Subcutaneous abdominal adipose tissue (tissue), 5 donors: ENCODE measurements around the gene ALK.

Source experiments
- H3K27ac ChIP-seq: one replicate; pipeline ENCODE4 v1.7.0; 2013; ENCODE audit warnings: low read depth, mild to moderate bottlenecking, inconsistent platforms, low read length, moderate library complexity
- H3K27me3 ChIP-seq, 5 donors: one replicate each; pipeline ENCODE4 v1.7.0; 2013; ENCODE audit warnings: low read length in 5 of 5, inconsistent platforms in 1 of 5; ENCODE audit not compliant: control insufficient read depth in 5 of 5, insufficient read depth in 4 of 5
- H3K36me3 ChIP-seq, 5 donors: one replicate each; pipeline ENCODE4 v1.7.0; 2013; ENCODE audit warnings: low read length in 5 of 5; ENCODE audit not compliant: control insufficient read depth in 5 of 5, insufficient read depth in 5 of 5
- H3K4me1 ChIP-seq, 5 donors: one replicate each; pipeline ENCODE4 v1.7.0; 2013; ENCODE audit warnings: low read length in 5 of 5, mild to moderate bottlenecking in 3 of 5, moderate library complexity in 1 of 5; ENCODE audit not compliant: control insufficient read depth in 5 of 5, insufficient read depth in 5 of 5
- H3K4me3 ChIP-seq, 5 donors: one replicate each; pipeline ENCODE4 v1.7.0; 2013; ENCODE audit warnings: low read length in 5 of 5, low read depth in 1 of 5
- H3K9ac ChIP-seq, 5 donors: one replicate each; pipeline ENCODE4 v1.7.0; 2013; ENCODE audit warnings: low read length in 5 of 5, mild to moderate bottlenecking in 4 of 5, moderate library complexity in 3 of 5
- H3K9me3 ChIP-seq, 5 donors: one replicate each; pipeline ENCODE4 v1.7.0; 2013; ENCODE audit warnings: low read length in 5 of 5; ENCODE audit not compliant: control insufficient read depth in 5 of 5
- donor health status: healthy.
- donor health status: healthy.
- donor health status: healthy.
- donor health status: healthy.
- donor health status: healthy.

ALK gene

GRCh38 chr2:29607038-29607420, 314.4 kb downstream of the ALK start:
- Histone ChIP-seq H3K36me3 (no peaks in the 10 kb centered on the region), H3K4me3 (no peak overlapping the region), H3K4me1 (peaks cover 0 to 5% (median 0%) of the 10 kb centered on the region in 5 donors), H3K9me3 (no peaks in the 10 kb centered on the region), H3K27me3 (no peaks in the 10 kb centered on the region), H3K27ac (no peak overlapping the region), H3K9ac (no peak overlapping the region)

DNA sequence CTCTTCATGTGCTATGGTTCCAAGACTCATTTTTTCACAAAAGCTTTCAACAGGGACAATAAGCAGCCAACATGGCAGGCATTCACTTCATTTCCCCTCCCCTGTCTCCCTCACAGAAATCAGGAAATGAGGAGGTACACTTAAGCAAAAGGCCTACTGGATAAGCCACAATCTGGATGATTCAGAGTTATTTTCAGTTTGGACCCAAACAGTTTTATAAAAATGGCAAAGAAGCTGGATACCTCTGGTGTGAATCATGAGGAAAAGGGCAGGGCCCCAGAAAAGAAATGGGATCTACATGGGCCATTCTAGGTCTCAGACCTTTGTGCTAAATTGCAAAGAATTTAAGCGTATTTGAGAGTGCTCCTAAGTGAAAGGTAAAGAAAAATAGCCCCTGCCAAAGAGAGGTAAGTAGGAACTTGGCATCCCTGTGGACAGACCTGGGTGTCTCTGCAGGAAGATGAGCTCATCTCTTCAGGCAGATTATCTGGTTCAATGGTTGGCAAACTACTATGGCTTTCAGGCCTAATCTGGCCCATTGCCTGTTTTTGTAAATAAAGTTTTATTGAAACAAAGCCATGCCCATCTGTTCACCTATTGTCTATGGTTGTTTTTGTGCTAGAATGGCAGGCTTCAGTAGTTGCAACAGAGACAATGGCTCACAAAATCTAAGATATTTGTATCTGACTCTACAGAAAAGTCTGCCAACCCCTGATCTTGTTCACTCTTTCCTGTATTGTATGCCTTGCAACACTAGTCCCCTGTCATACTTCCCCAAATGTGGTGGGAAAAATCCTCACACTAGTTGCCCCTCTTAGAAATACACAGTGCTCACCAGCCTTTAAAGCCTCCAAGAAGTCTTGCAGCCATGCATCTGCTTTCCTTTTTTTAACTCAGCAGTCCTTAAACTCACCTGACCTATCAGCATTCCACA, 315.0 kb downstream of the ALK start:
- H3K36me3 ChIP-seq = no peaks in the 10 kb centered on the region
- H3K27ac ChIP-seq = no peak overlapping the region
- H3K4me3 ChIP-seq = no peak overlapping the region
- no peak overlapping the region for H3K9ac ChIP-seq
- peaks cover 0 to 5% (median 0%) of the 10 kb centered on the region in 5 donors for H3K4me1 ChIP-seq
- H3K9me3 ChIP-seq = no peaks in the 10 kb centered on the region
- H3K27me3 ChIP-seq = no peaks in the 10 kb centered on the region

- peaks cover 0 to 3% (median 0%) of the 10 kb centered on the region in 5 donors for H3K9me3 ChIP-seq
- H3K9ac ChIP-seq = no peak overlapping the region
- no peak overlapping the region for H3K27ac ChIP-seq
- no peaks in the 10 kb centered on the region for H3K4me1 ChIP-seq
- no peak overlapping the region for H3K4me3 ChIP-seq
- no peaks in the 10 kb centered on the region for H3K36me3 ChIP-seq
- no peaks in the 10 kb centered on the region for H3K27me3 ChIP-seq
These were observed 318.0 kb downstream of the ALK start for GRCh38 chr2:29603341-29603740.

GRCh38 chr2:29601872-29602271, 319.5 kb downstream of the ALK start:
- no peak overlapping the region for H3K4me3 ChIP-seq
- no peak overlapping the region for H3K9ac ChIP-seq
- H3K27ac ChIP-seq = no peak overlapping the region
- no peaks in the 10 kb centered on the region for H3K4me1 ChIP-seq
- peaks cover 0 to 3% (median 0%) of the 10 kb centered on the region in 5 donors for H3K9me3 ChIP-seq
- no peaks in the 10 kb centered on the region for H3K27me3 ChIP-seq
- H3K36me3 ChIP-seq = no peaks in the 10 kb centered on the region

DNA sequence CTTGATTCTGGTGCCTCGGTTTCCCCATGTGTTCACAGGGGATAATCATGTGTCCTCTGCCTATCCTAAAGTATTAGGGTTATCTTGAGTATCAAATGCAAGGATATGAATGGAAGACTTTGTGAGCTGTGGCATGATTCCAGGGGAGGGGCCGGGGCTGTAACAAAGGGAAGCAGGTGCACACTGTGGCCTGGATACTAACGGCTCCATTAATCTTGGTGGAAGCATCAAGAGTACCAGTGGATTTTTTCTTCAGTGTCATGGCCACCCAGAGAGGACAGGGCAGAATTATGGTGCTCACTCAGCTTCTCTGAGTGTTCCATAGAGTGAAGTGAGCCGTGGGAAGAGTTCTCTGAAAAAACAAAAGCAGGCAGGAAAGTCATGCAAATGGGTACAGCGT, 320.1 kb downstream of the ALK start:
- peaks cover 0 to 3% (median 0%) of the 10 kb centered on the region in 5 donors for H3K9me3 ChIP-seq
- no peaks in the 10 kb centered on the region for H3K4me1 ChIP-seq
- H3K27me3 ChIP-seq = no peaks in the 10 kb centered on the region
- H3K27ac ChIP-seq = no peak overlapping the region
- no peak overlapping the region for H3K4me3 ChIP-seq
- H3K36me3 ChIP-seq = no peaks in the 10 kb centered on the region
- no peak overlapping the region for H3K9ac ChIP-seq

DNA sequence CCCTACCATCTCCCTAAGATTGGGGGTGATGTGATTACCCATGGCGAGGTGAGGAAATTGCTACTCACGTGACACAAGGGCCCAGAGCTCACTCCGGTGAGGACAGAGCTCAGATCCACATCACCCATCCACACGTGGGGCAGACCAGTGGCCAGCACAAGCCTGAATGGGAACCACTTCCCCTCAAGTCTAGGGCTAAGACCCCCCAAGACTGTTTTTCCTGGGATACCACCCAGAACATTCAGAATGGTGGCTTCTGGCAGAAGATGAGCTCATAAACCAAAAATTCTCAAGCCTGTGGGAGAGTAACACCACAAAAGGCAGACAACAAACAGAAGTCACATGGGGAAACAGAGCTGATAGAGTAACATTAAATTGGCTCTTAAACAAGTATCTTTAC, 321.4 kb downstream of the ALK start:
- Histone ChIP-seq H3K9ac (no peak overlapping the region), H3K36me3 (no peaks in the 10 kb centered on the region), H3K9me3 (peaks cover 0 to 3% (median 0%) of the 10 kb centered on the region in 5 donors), H3K27ac (no peak overlapping the region), H3K27me3 (no peaks in the 10 kb centered on the region), H3K4me1 (no peaks in the 10 kb centered on the region), H3K4me3 (no peak overlapping the region)

GRCh38 chr2:29598978-29599377, 322.4 kb downstream of the ALK start:
- H3K4me3 ChIP-seq = no peak overlapping the region
- no peaks in the 10 kb centered on the region for H3K36me3 ChIP-seq
- H3K27ac ChIP-seq = no peak overlapping the region
- H3K4me1 ChIP-seq = no peaks in the 10 kb centered on the region
- no peaks in the 10 kb centered on the region for H3K27me3 ChIP-seq
- peaks cover 0 to 3% (median 0%) of the 10 kb centered on the region in 5 donors for H3K9me3 ChIP-seq
- no peak overlapping the region for H3K9ac ChIP-seq

GRCh38 chr2:29597035-29597434, 324.4 kb downstream of the ALK start:
- H3K9ac ChIP-seq = no peak overlapping the region
- no peaks in the 10 kb centered on the region for H3K27me3 ChIP-seq
- no peak overlapping the region for H3K4me3 ChIP-seq
- no peaks in the 10 kb centered on the region for H3K36me3 ChIP-seq
- H3K4me1 ChIP-seq = peaks cover 0 to 2% (median 0%) of the 10 kb centered on the region in 5 donors
- H3K27ac ChIP-seq = no peak overlapping the region
- peaks cover 0 to 3% (median 0%) of the 10 kb centered on the region in 5 donors for H3K9me3 ChIP-seq

DNA sequence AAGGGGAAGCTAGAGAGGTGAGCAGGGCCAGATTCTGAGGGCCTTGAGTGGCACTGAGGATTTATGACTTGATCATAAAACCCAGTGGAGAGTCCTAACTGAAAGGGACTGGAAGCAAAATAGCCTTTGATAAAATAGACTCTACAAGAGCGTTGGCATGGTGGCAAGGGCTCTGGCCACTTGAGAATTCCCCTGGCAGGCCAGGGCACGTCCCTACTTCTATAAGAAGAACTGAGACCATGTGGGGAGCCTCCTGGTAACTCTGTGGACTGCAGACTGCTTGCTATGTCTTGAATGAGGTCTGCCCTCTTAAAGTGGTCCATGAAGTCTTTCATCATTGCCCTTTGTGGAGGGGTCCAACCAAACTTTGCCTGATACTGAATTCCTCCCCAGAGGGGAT, 324.8 kb downstream of the ALK start:
- Histone ChIP-seq H3K27me3 (no peaks in the 10 kb centered on the region), H3K27ac (no peak overlapping the region), H3K4me1 (peaks cover 0 to 2% (median 0%) of the 10 kb centered on the region in 5 donors), H3K4me3 (no peak overlapping the region), H3K9me3 (peaks cover 0 to 3% (median 0%) of the 10 kb centered on the region in 5 donors), H3K36me3 (no peaks in the 10 kb centered on the region), H3K9ac (no peak overlapping the region)

DNA sequence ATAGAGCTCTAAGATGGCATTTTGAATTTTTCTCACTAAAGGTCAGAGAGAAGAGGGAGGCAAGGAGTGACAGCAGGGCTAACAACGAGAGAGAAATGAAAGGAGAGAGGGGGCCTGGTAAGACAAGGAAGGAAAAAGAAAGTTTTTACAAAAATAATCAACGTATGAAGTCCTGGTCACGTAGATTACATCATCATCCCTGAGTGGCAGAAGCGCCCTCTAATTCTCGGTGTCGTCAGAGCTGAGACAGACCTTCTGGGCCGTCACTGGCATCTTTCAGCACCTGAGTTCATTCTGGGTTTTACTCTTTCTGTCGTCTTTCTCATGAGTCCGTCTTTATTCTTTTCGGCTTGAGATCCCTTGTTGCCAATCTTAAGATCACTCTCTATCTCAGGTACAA, 329.8 kb downstream of the ALK start:
- no peak overlapping the region for H3K9ac ChIP-seq
- no peaks in the 10 kb centered on the region for H3K36me3 ChIP-seq
- no peak overlapping the region for H3K27ac ChIP-seq
- no peaks in the 10 kb centered on the region for H3K27me3 ChIP-seq
- no peak overlapping the region for H3K4me3 ChIP-seq
- H3K9me3 ChIP-seq = no peaks in the 10 kb centered on the region
- peaks cover 0 to 4% (median 0%) of the 10 kb centered on the region in 5 donors for H3K4me1 ChIP-seq
